GM20000 (cell line): ENCODE data around the gene PAK2.

Experiments
- DNase-seq: peaks from one replicate; pipeline ENCODE4 v3.0.0; 2012; ENCODE audit warnings: low spot score
- TF ChIP-seq, protein P1 (sequence below): IDR thresholded peaks from 2 replicates; pipeline ENCODE4 v1.5.1; 2012; ENCODE audit warnings: mild to moderate bottlenecking, control low read depth; ENCODE audit errors: extremely low read depth, missing control alignments

The PAK2 gene

DNA sequence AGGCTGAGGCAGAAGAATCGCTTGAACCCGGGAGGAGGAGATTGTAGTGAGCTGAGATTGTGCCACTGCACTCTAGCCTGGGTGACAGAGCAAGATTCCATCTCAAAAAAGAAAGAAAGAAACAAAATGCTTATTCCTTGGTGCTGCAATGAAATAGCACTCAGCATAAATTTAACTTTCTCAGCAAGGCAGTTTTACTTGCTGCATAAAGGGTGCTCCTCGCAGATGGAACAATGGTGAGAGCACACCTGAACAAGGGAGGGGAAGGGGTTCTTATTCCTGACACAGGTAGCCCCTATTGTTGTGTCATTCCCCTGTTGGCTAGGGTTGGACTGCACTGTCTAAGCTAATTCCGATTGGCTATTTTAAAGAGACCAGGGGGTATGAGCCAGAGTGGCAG lies 17.1 kb downstream of the PAK2 start:
- TF ChIP-seq, protein P1, sequence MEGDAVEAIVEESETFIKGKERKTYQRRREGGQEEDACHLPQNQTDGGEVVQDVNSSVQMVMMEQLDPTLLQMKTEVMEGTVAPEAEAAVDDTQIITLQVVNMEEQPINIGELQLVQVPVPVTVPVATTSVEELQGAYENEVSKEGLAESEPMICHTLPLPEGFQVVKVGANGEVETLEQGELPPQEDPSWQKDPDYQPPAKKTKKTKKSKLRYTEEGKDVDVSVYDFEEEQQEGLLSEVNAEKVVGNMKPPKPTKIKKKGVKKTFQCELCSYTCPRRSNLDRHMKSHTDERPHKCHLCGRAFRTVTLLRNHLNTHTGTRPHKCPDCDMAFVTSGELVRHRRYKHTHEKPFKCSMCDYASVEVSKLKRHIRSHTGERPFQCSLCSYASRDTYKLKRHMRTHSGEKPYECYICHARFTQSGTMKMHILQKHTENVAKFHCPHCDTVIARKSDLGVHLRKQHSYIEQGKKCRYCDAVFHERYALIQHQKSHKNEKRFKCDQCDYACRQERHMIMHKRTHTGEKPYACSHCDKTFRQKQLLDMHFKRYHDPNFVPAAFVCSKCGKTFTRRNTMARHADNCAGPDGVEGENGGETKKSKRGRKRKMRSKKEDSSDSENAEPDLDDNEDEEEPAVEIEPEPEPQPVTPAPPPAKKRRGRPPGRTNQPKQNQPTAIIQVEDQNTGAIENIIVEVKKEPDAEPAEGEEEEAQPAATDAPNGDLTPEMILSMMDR: no peak
- no peak for DNase-seq

DNA sequence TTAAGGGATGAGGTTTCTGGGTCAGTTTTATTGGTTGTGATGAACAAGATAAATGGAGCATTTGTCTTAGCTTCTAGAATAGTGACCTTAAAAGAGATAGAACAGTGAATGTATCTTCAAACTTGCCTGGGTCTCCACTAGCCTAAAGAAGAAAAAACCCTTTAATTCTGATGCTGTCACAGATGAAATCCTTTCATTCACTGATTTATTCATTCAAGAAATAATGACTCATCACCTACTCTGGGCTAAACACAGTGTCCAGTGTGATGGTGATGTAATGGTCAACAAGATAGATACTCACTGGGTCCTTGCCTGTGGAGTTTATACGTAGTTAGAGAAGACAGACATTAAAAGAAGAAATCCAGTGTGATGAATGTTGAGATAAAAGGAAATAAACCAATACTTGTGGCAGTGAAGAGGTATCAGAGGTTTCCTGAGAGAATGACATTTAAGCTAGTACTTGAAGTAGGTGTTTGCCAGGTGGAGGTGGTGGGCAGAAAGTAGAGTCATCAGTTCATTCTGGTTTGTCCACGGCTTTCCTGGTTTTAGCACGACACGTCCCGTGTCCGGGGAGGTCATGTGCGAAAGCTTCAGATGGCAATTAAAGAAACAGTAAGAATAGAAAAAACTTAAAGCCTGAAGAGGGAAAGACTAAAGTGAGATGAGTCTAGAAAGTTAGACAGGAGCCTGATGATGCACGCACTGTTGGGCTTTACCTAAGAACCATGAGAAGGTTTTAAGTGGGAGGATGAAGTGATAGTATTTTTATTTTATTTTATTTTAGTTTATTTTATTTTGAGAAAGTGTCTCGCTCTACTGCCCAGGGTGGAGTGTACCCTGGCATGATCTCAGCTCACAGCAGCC lies 18.5 kb downstream of the PAK2 start:
- DNase-seq: no peak
- TF ChIP-seq, protein P1: no peak

DNA sequence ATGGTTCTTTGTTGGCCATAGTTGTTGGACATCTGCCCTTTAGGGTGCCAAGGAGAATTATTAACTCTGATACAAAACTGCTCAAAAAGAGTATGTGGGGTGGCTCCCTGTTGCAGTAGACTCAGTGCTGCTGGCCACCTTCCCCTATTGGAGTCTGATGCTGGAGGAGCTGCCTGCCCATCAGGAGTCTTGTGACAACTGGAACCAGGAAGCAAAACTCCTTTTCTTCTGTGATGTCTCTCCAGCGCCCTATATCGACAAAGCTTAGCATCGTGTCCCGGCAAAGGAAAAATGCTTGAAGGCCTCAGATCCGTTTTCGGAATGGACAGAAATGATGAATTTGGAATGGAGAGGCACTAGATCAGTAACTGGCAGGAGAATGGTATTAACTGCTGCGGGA lies 23.5 kb downstream of the PAK2 start:
- TF ChIP-seq, protein P1: no peak
- no peak for DNase-seq

DNA sequence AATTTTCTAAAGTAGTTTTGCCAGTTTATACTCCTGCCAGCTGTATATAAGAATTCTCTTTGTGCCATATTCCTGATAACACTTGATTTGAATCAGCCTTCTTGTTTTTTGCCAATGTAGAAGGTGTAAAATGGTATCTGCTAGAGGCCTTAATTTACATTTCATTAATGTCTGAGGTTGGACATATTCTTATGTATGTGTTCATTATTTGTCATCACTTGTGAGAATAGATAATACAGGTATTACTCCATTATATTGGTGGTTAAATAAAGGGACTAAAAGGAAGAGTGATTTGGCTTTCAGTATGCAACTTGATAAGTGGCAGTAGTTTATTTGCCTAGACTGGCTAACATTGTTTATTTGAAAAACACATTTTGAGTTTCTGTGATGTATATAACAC lies 25.8 kb downstream of the PAK2 start:
- TF ChIP-seq, protein P1: no peak
- DNase-seq: no peak

DNA sequence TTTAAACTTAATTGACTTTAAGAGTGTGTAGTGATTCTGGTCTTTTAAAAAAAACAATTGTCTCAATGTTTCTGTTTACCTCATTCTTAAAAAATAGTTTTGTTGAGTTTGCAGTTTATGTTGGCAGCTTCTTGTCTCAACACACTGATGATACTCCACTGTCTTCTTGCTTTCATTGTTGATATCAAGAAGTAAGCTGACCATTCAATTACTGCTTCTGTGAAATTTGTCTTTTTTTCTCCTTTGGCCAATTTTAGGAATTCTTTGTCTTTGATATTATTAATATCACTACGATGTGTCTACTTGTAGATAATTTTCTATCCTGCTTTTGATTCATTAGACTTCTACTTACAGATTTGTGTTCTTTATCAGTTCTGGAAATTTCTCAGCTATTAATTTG lies 31.4 kb downstream of the PAK2 start:
- no peak for DNase-seq
- TF ChIP-seq, protein P1: no peak

DNA sequence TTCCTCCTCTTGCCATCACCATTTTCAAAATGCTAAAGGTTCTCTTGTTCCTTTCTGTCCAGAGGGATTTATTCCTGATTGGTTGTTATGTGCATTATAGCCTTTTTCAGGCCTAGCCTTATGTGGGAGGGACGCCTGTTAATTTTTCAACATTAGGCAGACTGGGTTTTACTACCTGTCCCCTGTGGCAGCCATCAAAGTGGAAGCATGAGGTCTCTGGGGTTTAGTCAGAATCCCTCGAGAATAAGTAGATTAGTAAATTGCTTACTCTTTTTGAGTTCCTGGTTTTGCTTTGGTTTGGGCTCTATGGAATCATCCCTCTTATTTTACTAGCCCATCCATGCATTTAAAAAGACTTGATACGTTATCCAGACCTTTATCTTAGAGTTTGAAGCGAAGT lies 32.4 kb downstream of the PAK2 start:
- peak; percentile 37 for DNase-seq
- TF ChIP-seq, protein P1: no peak

DNA sequence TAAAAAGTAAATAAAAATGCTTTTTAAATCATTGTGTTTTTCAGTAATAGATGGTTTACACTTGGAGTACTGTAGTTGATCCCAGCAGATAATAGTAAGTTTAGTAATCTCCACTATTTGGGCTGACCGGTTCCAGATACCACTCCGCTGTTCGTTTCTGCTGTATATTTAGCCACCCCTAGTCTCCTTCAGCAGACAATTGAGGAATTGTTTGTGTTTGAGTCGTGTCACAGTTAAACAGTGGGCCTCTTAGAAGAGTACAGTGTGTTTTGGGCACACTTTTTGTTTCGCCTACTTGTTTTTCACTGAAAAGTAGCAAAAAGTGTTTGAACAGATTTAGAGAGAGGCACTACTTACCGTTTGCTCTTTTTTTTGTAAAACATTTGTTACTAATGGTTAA lies 33.2 kb downstream of the PAK2 start:
- TF ChIP-seq, protein P1: no peak
- no peak for DNase-seq
